ENCODE data around the gene KIF4A.

DNA sequence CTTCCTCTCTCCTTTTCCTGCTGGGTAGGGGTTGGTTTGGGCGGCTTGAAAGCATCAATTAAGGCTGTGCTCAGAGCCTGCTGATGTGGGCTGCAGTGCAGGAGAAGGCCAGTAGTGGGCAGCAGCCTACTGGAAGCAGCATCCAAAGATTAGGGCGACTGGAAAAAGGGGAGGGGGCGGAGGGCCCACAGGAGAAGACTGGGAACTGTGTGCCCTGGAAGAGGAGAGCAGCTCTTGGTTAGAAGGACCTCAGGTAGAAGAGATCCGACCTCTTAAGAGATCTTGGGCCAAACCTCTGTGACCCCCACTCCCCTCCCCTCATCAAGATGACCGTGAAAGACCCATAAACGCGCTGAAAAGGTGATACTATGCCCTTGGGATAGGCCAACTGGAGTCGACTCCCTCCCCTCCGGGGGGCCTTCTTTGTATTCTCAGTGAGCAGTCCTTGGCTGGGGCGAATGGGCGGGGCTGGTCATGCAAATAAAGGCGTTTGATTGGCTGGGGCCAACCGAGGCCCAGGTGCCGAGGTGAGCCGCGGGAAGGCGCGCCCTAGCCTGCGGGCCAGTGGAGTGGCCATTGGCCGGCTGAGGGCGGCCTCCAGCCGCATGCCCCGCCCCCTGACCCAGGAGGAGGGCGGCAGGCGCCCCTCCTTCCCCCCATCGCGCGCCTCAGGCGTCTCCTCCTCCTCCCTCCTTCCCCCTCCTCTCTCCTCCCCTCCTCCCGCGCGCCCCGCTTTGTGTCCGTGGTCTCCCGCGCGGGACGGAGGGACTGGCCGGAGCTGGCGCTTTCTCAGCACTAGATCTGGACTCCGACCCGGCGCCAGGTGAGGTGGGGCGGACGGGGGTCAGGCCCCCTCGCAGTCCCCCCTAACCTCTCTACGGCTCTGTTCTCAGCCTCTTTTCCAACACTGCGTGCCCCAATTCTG is 164.8 kb downstream of the KIF4A start:
- TF ChIP-seq, protein P1, sequence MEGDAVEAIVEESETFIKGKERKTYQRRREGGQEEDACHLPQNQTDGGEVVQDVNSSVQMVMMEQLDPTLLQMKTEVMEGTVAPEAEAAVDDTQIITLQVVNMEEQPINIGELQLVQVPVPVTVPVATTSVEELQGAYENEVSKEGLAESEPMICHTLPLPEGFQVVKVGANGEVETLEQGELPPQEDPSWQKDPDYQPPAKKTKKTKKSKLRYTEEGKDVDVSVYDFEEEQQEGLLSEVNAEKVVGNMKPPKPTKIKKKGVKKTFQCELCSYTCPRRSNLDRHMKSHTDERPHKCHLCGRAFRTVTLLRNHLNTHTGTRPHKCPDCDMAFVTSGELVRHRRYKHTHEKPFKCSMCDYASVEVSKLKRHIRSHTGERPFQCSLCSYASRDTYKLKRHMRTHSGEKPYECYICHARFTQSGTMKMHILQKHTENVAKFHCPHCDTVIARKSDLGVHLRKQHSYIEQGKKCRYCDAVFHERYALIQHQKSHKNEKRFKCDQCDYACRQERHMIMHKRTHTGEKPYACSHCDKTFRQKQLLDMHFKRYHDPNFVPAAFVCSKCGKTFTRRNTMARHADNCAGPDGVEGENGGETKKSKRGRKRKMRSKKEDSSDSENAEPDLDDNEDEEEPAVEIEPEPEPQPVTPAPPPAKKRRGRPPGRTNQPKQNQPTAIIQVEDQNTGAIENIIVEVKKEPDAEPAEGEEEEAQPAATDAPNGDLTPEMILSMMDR (conservative IDR thresholded peaks at IDR 0.05; ENCODE audit: low read depth, low read length): peak; percentile 94
- no peak for TF ChIP-seq EZH2phosphoT487 (IDR thresholded peaks at IDR 0.05; ENCODE audit: borderline replicate concordance, low read length)

All from PC-3 (cell line).